GM15510 (cell line): Measurements from ENCODE around the gene GAST.

Experiments used
- POLR2A ChIP-seq: IDR thresholded peaks from 3 replicates; pipeline ENCODE4 v1.6.1; 2011; ENCODE audit warnings: borderline replicate concordance; ENCODE audit not compliant: insufficient read length; ENCODE audit errors: extremely low read depth

GAST gene

GRCh38 chr17:41695954-41696757 is 16.0 kb upstream of the GAST start:
- no peak for TF ChIP-seq POLR2A

GRCh38 chr17:41697122-41697962 is 14.8 kb upstream of the GAST start:
- no peak for TF ChIP-seq POLR2A

DNA sequence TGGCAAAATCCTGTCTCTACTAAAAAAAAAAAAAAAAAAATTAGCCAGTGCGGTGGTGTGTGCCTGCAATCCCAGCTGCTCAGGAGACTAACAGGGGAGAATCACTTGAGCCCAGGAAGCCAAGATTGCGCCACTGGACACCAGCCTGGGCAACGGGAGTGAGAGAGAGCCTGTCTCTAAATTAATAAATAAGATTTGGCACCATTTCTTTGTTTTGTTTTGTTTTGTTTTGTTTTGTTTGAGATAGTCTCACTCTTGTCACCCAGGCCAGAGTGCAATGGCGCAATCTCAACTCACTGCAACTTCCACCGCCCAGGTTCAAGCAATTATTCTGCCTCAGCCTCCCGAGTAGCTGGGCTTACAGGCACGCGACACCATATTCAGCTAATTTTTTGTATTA is 9.4 kb upstream of the GAST start:
- no peak for TF ChIP-seq POLR2A

DNA sequence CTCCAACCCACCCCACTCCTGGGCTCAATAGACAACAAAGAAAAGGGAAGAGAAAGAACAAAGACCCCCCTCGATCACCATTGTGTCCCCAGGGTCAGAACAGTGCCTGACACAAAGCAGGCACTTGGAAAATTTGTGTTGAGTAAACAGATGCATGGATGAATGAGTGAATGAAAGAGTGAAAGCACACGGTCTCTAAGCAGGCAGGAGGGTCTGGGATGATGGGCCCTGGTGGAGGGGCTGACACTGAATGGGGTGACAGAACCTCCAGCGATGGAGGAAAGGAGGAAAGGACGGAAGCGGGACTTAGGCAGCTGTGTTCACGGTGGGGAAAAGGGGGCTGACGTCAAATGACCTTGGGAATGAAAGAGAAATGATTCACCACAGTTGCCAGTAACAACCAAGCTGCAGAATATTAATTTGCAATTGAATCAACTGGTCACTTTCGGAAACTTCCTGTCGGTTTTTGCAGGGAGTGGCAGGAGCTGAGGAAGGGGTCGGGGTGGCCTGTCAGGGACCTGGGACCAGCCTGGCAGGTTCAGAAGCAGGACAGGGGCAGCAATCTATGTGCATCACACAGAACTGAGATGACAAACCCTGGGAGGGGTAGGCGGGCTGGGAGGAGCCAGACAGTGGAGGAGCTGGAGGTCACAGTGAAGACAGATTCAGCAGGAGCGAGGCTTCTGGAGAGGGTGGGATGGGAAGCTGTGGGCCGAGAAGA is 6.7 kb upstream of the GAST start:
- TF ChIP-seq POLR2A: no peak

- no peak for TF ChIP-seq POLR2A
Observed at GRCh38 chr17:41707803-41708669, 4.1 kb upstream of the GAST start.

- no peak for TF ChIP-seq POLR2A
Observed at GRCh38 chr17:41710472-41711090, 1.6 kb upstream of the GAST start.

GRCh38 chr17:41717408-41718286 is 5.5 kb downstream of the GAST start:
- no peak for TF ChIP-seq POLR2A

DNA sequence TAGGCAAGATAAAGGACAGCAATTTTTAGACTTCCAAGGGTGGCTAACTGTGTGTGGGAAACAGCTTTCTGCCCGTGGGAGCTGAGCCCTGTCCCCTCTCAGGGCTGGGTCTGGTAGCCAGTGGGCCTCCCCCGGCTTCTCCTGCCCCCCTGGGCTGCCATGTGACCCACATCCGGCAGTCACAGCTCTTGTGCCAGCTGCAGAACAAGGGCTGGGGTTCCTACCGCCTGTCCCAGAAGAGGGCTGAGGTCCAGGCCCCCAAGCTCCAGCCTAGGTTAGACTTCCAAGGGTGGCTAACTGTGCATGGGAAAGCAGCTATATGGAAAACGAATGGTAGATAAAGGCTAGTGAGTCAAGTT is 6.1 kb downstream of the GAST start:
- TF ChIP-seq POLR2A: no peak

GRCh38 chr17:41722231-41722630 is 10.1 kb downstream of the GAST start:
- TF ChIP-seq POLR2A: no peak

DNA sequence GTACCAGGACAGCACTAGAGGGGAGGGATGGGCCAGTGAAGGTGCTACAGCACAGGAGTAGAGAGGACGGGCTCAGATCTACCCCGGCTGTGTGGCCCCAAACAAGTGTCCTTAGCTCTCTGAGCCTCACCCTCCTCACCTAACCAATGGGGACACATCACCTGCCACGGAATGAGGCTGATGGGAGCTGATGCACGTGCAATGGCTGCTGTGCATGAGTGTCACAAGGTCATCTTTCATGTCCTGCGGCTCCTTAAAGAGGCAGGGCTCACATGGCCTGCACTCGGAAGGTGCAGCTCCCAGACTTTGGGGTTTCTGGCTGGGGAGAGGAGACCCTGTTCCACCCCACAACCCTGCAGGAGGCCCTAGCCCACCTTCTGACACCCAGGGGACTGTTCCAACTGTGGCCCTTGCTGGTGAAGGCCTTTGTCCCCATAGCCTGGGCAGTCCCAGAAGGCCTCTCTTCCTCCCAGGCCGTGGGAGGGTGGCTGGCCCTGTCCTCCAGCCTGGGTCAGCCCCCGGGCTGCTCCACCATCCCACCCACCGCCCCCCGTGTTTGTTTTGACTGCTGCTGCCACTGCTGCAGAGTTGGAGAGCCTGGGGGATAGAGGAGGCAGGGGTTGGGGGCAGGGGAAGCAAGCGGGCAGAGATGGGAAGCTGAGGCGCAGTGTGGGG is 11.8 kb downstream of the GAST start:
- TF ChIP-seq POLR2A: no peak

DNA sequence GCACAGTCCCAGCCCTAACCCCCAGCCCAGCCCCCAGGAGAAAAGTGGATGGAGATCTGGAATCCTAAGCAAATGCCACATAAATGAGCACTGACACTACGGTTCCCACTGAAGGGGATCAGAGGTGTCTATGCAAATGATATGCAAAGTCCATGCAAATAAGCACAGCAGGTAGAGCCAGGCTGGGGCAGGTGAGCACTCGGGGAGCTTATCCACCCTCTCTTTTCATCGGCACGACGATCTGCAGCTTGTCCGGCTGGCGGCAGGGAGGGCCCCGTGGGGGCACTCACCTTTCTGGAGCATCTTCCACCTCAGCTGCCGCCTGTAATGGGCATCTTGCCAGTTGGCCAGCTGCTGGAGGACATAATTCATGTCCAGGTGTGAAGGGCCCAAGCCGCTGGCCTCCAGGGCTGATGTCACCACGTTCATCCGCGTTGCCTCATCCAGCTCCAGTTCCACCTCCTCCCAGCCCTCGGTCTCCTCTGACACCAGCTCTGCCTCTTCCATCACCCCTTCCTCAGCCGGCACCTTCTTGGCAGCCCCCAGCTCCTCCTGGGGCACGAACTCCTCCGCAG is 12.4 kb downstream of the GAST start:
- TF ChIP-seq POLR2A: no peak

- no peak for TF ChIP-seq POLR2A
Observed at GRCh38 chr17:41725134-41725533, 13.0 kb downstream of the GAST start.
